HT-29 (cell line): ENCODE data around the gene RTN4R. TPM values are rescaled to one million over a fixed set of nuclear protein-coding genes. Genes with fewer than 3 reads are reported as not detected.

ENCODE experiments used
- small RNA-seq: library from RNA; depleted of rRNA; stranded (forward); fragments of <200 nt; gene quantifications from one replicate; pipeline ENCODE3, GENCODE V24; 2014
- total RNA-seq: library from RNA; depleted of rRNA; stranded (reverse); fragments of >200 nt; shearing (Covaris generic); gene quantifications from 2 replicates; pipeline ENCODE4 v1.2.3, GENCODE V29; 2014; rRNA removed

The RTN4R gene
- total RNA-seq, 1 experiment from 2014 or later = 45.7 TPM

Small RNA genes lying within 50 kb of the gene (small RNA-seq; reads per million reads assigned to genes)
- gene MIR1286 = 0.22 reads per million

Other genes starting within 250 kb of the RTN4R start
- 71.9 and 88.2 TPM in 2 replicates for gene TANGO2, start 247.2 kb downstream of the RTN4R start, total RNA-seq
- gene DGCR8, start 188.1 kb downstream of the RTN4R start, total RNA-seq = 74.9 and 87.2 TPM in 2 replicates
- gene RANBP1, start 152.2 kb downstream of the RTN4R start, total RNA-seq = 978 and 1,308 TPM in 2 replicates
- gene TRMT2A, start 151.1 kb downstream of the RTN4R start, total RNA-seq = 241 and 278 TPM in 2 replicates
- 62.9 and 94.8 TPM in 2 replicates for gene ZDHHC8, start 136.5 kb downstream of the RTN4R start, total RNA-seq
- gene CCDC188, start 117.3 kb downstream of the RTN4R start, total RNA-seq = 0.20 and 0.34 TPM in 2 replicates
- gene DGCR6L, start 51.7 kb upstream of the RTN4R start, total RNA-seq = 132 and 163 TPM in 2 replicates
- 18.6 and 22.2 TPM in 2 replicates for gene ZNF74, start 125.8 kb upstream of the RTN4R start, total RNA-seq
- 0.18 and 0.39 TPM in 2 replicates for gene SCARF2, start 169.5 kb upstream of the RTN4R start, total RNA-seq
- 12.8 and 15.7 TPM in 2 replicates for gene KLHL22, start 227.5 kb upstream of the RTN4R start, total RNA-seq
- gene MED15, start 239.3 kb upstream of the RTN4R start, total RNA-seq = 110 and 127 TPM in 2 replicates